Measurements from ENCODE around the gene DLX3. TPM values are rescaled to one million over a fixed set of nuclear protein-coding genes. Genes with fewer than 3 reads are reported as not detected.

Gene DLX3
- total RNA-seq, 1 experiment from 2014 or later = not detected

DNA sequence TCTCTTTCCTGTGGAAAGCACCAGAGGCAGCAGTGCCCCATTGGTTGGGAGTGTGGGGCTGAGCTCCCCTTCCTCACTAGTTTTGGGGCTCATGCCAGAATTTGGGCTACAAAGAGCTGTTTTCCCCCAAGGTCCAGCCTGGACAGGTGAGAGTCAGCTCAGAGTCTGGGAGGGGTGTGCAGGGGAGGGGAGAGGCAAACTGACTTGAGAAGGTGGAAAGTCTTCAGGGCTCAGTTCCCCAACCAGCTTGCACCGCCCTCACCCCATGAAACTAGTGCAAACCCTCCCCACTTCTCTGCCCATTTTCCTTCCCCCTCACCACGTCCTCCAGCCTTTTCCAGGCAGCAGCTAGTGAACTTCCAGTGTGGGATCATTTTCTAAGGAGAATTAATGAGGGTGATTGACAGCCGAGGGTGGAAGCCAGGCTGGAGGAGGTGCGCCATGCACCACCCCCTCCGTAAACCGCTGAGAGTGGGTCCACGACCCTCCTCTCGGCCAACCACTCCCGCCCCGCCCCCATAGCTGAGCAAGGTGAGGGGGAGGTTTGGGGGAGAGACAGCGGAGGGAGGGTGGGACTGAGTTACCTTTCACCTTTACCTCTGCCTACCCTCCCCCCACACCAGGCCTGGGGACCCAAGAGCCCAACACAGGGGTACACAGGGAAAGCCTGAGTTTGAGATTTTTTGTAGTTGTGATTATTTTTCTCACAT lies 32.3 kb downstream of the DLX3 start:
- no TSS peak for BruUV-seq (replicated peaks)
- Histone ChIP-seq H3K27ac (ENCODE audit: low read depth, low read length, poor library complexity, severe bottlenecking) (no peak overlapping the region), H3K36me3 (ENCODE audit: insufficient read depth, low read length, poor library complexity, severe bottlenecking) (no peaks in the 10 kb centered on the region), H3K9me3 (ENCODE audit: low read depth, low read length, poor library complexity, severe bottlenecking) (no peaks in the 10 kb centered on the region), H3K27me3 (replicated peaks; ENCODE audit: insufficient read depth, low read depth, low read length, poor library complexity) (peaks cover 56% of the 10 kb centered on the region), H3K4me1 (ENCODE audit: insufficient read depth, low read length, poor library complexity, severe bottlenecking) (peaks cover 11% of the 10 kb centered on the region), H3K4me3 (ENCODE audit: low read depth, low read length, poor library complexity, severe bottlenecking) (no peak overlapping the region)
- TF ChIP-seq, protein P1, sequence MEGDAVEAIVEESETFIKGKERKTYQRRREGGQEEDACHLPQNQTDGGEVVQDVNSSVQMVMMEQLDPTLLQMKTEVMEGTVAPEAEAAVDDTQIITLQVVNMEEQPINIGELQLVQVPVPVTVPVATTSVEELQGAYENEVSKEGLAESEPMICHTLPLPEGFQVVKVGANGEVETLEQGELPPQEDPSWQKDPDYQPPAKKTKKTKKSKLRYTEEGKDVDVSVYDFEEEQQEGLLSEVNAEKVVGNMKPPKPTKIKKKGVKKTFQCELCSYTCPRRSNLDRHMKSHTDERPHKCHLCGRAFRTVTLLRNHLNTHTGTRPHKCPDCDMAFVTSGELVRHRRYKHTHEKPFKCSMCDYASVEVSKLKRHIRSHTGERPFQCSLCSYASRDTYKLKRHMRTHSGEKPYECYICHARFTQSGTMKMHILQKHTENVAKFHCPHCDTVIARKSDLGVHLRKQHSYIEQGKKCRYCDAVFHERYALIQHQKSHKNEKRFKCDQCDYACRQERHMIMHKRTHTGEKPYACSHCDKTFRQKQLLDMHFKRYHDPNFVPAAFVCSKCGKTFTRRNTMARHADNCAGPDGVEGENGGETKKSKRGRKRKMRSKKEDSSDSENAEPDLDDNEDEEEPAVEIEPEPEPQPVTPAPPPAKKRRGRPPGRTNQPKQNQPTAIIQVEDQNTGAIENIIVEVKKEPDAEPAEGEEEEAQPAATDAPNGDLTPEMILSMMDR (conservative IDR thresholded peaks at IDR 0.05; ENCODE audit: low read depth, low read length) = no peak
- no peak for TF ChIP-seq EZH2 (IDR thresholded peaks at IDR 0.05; ENCODE audit: borderline replicate concordance, low read depth, low read length, poor library complexity, severe bottlenecking)
- no peak for DNase-seq (ENCODE audit: low spot score)
- intact Hi-C loops (cut with micrococcal nuclease; ENCODE audit: unreplicated experiment) = no loop called here
- ChIA-PET CTCF (interaction anchor here (0.6 to 0.7 kb wide), 2 partner anchors 130 to 393 kb away, joined by 4 to 8 read pairs; no protein-coding TSS in a partner anchor), POLR2A (ENCODE audit: low non-redundant PET) (no interaction called here)

DNA sequence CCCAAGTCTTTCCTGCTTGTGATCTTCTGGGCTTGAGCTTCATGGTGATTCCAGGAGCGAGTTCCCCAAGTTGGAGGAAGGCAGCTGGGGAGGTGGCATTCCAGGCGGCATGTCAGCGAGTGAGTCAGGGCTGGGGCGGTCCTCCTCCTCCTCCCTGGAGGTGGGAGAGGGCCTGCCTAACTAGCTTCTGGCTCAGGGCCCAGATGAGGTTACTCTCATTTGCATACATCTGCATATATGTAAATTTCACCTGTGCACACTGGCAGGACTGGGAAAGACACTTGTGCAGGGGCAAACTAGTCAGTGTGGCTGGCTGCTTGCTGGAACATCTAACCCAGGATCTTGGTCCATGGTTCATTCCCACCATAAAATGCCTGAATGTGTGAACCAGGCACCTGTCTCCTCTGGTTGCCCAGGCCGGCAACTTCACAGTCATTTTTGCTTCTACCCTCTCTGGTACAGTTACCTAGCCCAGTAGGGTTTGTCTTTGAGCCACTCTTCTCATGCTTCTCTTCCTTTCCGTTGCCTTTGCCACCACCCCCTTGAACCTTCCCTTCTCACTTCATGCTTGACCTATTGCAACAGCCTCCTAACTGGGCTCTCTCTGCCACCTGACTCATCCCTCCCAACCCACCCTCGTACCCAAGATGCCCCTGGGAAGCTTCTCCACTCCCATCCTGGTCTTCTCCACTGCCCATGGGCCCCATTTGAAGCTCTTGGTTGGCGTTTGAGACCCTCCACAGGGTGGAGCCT lies 35.7 kb downstream of the DLX3 start:
- Histone ChIP-seq H3K4me3 (ENCODE audit: low read depth, low read length, poor library complexity, severe bottlenecking) (no peak overlapping the region), H3K27me3 (replicated peaks; ENCODE audit: insufficient read depth, low read depth, low read length, poor library complexity) (peaks cover 22% of the 10 kb centered on the region), H3K4me1 (ENCODE audit: insufficient read depth, low read length, poor library complexity, severe bottlenecking) (peaks cover 10% of the 10 kb centered on the region), H3K27ac (ENCODE audit: low read depth, low read length, poor library complexity, severe bottlenecking) (no peak overlapping the region), H3K9me3 (ENCODE audit: low read depth, low read length, poor library complexity, severe bottlenecking) (no peaks in the 10 kb centered on the region), H3K36me3 (ENCODE audit: insufficient read depth, low read length, poor library complexity, severe bottlenecking) (no peaks in the 10 kb centered on the region)
- TF ChIP-seq EZH2 (IDR thresholded peaks at IDR 0.05; ENCODE audit: borderline replicate concordance, low read depth, low read length, poor library complexity, severe bottlenecking) = no peak
- TF ChIP-seq, protein P1 (conservative IDR thresholded peaks at IDR 0.05; ENCODE audit: low read depth, low read length) = no peak
- DNase-seq (ENCODE audit: low spot score) = no peak
- POLR2A ChIA-PET (ENCODE audit: low non-redundant PET) = no interaction called here
- CTCF ChIA-PET = no interaction called here
- BruUV-seq (replicated peaks) = no TSS peak
- intact Hi-C loops (cut with micrococcal nuclease; ENCODE audit: unreplicated experiment) = no loop called here

DNA sequence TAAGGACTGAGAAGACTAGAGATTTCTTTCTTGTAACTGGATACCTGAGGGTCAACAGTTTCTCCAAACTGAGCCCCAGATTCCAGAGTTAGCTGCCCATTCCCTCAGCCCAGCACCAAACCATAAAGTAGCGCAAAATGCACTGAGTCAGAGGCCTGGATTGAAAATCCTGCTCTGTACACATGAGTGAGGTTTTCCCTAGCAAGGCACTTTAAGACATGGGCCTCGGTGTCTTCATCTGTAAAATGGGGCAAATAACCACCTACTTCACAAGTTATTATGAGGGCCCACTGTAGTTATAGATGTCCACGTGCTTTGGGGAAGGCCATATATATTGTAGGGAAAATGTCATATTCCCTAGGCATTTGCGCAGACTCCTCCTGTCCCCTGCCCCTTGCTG lies 36.3 kb downstream of the DLX3 start:
- intact Hi-C loops (cut with micrococcal nuclease; ENCODE audit: unreplicated experiment) = no loop called here
- Histone ChIP-seq H3K27ac (ENCODE audit: low read depth, low read length, poor library complexity, severe bottlenecking) (no peak overlapping the region), H3K9me3 (ENCODE audit: low read depth, low read length, poor library complexity, severe bottlenecking) (no peaks in the 10 kb centered on the region), H3K36me3 (ENCODE audit: insufficient read depth, low read length, poor library complexity, severe bottlenecking) (no peaks in the 10 kb centered on the region), H3K4me1 (ENCODE audit: insufficient read depth, low read length, poor library complexity, severe bottlenecking) (peaks cover 5% of the 10 kb centered on the region), H3K27me3 (replicated peaks; ENCODE audit: insufficient read depth, low read depth, low read length, poor library complexity) (peaks cover 16% of the 10 kb centered on the region), H3K4me3 (ENCODE audit: low read depth, low read length, poor library complexity, severe bottlenecking) (no peak overlapping the region)
- POLR2A ChIA-PET (ENCODE audit: low non-redundant PET) = no interaction called here
- TF ChIP-seq EZH2 (IDR thresholded peaks at IDR 0.05; ENCODE audit: borderline replicate concordance, low read depth, low read length, poor library complexity, severe bottlenecking) = no peak
- TF ChIP-seq, protein P1 (conservative IDR thresholded peaks at IDR 0.05; ENCODE audit: low read depth, low read length) = no peak
- BruUV-seq (replicated peaks) = no TSS peak
- CTCF ChIA-PET = no interaction called here
- DNase-seq (ENCODE audit: low spot score) = no peak

Data from A673 (cell line).